Measurements from ENCODE around the gene LMOD1.

The LMOD1 gene

GRCh38 chr1:201925981-201926645, 20.2 kb downstream of the LMOD1 start:
- TF ChIP-seq ZFX (IDR thresholded peaks at IDR 0.05; ENCODE audit: borderline replicate concordance) (no peak), CTCF (IDR thresholded peaks at IDR 0.05) (no peak)
- no peak overlapping the region for H3K27ac ChIP-seq

GRCh38 chr1:201925301-201925567, 21.1 kb downstream of the LMOD1 start:
- no peak for TF ChIP-seq ZFX (IDR thresholded peaks at IDR 0.05; ENCODE audit: borderline replicate concordance)
- no peak for TF ChIP-seq CTCF (IDR thresholded peaks at IDR 0.05)
- H3K27ac ChIP-seq = no peak overlapping the region

- no peak overlapping the region for H3K27ac ChIP-seq
- TF ChIP-seq ZFX (IDR thresholded peaks at IDR 0.05; ENCODE audit: borderline replicate concordance) (no peak), CTCF (IDR thresholded peaks at IDR 0.05) (no peak)
These were observed 24.3 kb downstream of the LMOD1 start for GRCh38 chr1:201921952-201922558.

- TF ChIP-seq ZFX (IDR thresholded peaks at IDR 0.05; ENCODE audit: borderline replicate concordance) = no peak
- TF ChIP-seq CTCF (IDR thresholded peaks at IDR 0.05) = no peak
- no peak overlapping the region for H3K27ac ChIP-seq
These were observed 28.0 kb downstream of the LMOD1 start for GRCh38 chr1:201918343-201918742.

GRCh38 chr1:201917362-201918033, 28.9 kb downstream of the LMOD1 start:
- H3K27ac ChIP-seq = peak overlapping the region; percentile 51
- no peak for TF ChIP-seq ZFX (IDR thresholded peaks at IDR 0.05; ENCODE audit: borderline replicate concordance)

GRCh38 chr1:201916649-201917249, 29.6 kb downstream of the LMOD1 start:
- peak overlapping the region; percentile 51; the same call in 1 of the 2 replicates for H3K27ac ChIP-seq
- TF ChIP-seq CTCF (IDR thresholded peaks at IDR 0.05) = no peak
- no peak for TF ChIP-seq ZFX (IDR thresholded peaks at IDR 0.05; ENCODE audit: borderline replicate concordance)

- H3K27ac ChIP-seq = no peak overlapping the region
- TF ChIP-seq CTCF (IDR thresholded peaks at IDR 0.05) (no peak), ZFX (IDR thresholded peaks at IDR 0.05; ENCODE audit: borderline replicate concordance) (no peak)
These were observed 31.7 kb downstream of the LMOD1 start for GRCh38 chr1:201914456-201915235.
